ENCODE measurements around the gene BCAS3. TPM values are rescaled to one million over a fixed set of nuclear protein-coding genes. Genes with fewer than 3 reads are reported as not detected.

BCAS3 gene
- total RNA-seq, 1 experiment from 2014 or later, result 8.0 TPM

DNA sequence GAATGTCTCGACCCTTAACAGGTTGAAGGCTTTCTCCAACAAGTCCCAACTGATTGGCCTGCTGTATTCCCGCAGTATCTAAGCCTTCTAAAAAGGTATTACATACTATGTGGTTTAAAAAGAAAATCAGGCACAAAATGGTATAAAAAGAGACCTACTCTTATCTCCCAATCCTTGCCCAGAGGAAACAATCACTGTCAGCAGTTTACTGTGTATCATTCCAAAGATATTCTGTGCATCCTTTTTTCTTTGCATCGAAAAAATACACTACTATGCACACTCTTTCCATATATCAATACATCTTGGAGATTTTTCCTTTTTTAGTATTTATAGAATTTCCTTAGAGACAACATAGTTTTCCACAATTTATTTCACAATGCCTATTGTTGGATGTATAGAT lies 603.2 kb downstream of the BCAS3 start:
- no peak for DNase-seq (ENCODE audit: low read depth)

DNA sequence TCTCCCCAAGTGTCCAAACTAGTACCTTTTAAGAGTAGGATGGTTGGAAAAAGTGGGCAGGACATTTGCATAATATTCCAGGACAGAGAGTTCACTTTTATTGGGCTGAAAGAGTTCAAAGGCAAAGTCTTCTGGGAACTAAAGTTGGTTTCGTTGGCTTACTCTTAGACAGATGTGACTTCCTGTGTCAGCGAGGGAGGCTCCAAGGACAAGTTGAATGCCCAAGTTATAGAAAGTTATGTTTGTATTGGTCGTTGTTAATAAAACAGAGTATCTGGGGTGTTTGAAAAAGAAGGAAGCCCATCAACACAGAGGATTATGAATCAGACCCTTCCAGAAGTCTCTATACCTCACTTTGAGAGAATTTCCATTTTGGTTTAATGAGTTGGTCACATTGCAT lies 604.7 kb downstream of the BCAS3 start:
- DNase-seq (ENCODE audit: low read depth), result no peak

DNA sequence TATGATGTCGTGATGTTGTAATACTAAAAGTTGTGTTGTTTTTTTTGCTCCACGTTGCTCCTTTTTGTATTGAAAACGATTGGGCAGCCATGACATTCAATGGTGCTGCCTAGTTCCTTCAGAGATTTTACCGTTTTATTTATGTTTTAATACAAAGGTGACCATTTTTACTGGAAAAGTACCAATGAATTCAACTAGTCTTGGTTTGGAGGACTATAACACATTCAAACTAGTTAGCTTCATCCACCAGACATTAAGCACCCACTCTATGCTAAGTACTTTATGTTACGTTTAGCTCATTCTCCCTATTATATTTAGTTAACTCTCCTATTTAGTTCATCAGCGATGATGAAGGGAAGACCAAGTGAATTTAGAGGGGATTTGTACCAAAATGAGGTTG lies 605.4 kb downstream of the BCAS3 start:
- no peak for DNase-seq (ENCODE audit: low read depth)

GRCh38 chr17:61284174-61284573 lies 606.5 kb downstream of the BCAS3 start:
- DNase-seq (ENCODE audit: low read depth), result peak; percentile 92

- DNase-seq (ENCODE audit: low read depth), result no peak
Observed at GRCh38 chr17:61284746-61285145, 607.1 kb downstream of the BCAS3 start.

DNA sequence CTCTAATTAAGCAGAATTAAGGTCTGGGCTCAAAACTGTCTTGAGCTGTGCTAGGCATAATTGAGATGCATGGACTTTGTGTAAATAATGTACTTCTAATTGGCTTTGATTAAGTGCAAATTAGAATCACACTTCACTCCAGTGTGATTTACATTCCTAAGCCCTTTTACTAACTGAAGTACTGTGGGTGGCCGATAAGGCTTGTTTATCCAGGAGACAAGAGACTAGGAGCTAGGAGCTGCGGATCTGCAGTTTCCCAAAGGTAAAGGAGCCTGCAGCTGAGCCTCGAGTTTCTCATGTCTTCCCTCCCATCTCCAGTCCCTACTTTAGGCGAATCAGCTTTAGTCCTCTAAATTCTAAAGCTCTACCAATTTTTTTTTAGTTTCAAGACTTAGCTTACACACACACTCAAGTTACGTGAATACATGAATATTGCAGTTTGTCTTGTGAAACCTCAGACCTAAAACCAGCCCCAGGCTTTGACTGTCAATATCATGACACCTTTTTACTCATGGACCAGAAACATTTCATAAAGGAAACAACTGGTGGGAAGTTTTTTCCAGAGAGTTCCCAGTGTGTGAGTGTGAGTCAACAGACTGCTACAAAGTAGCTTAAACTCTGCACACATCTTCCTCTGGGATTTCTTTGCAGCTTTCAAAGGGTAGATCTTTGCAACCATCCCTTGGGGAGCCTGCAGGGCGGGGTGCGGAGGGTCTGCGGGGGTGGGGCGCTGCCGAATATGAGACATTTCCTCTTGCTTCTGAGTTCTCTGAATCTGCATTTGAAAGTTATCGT lies 608.1 kb downstream of the BCAS3 start:
- DNase-seq (ENCODE audit: low read depth), result peak; percentile 51

- no peak for DNase-seq (ENCODE audit: low read depth)
Observed at GRCh38 chr17:61286449-61286848, 608.8 kb downstream of the BCAS3 start.

DNA sequence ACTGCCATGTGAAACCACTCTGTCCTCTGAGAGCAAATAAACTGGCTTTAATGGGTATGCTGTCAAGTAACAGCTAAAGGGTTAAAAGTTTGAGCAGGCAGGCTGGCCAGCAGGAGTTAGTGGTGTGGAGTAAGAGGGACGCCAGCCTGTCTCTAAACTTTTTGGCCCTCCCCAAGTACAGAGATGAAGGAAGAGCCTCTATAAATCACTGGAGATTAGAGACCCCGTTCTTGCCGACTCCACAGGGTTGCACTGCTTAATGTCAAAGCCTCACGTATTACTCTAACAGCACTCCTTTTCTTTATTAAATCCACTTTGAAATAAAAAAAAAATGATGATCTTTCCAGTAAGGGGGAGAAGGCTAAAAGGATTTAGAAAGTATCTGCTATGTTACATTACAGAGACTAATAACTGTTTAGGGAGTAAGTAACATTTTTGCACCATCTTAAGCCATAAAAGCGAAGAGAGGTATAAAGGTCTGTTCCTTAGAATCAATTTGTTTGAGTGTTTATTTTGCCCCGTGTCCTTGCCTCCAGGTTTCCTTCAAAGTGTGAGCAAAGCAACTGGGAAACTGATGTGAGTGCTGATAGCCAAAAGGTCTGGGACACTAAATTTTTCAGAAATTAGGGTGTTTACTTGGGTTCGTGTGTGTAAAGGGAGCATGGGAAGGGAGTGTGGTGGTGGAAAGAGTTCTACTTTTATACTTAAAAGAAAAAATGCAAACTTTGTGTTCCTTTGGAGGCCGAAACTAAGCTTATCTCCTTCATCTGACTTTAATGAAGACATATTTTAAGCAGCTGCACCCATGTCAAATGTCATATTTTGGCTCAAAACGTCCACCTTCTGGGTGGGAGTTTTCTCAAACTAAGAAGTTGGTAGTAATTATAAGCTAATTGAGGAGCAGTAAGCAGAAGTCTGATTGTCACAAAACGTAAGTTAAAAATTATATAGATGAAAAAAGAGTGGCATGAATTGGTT lies 612.0 kb downstream of the BCAS3 start:
- DNase-seq (ENCODE audit: low read depth), result no peak

GRCh38 chr17:61291451-61292285 lies 614.0 kb downstream of the BCAS3 start:
- DNase-seq (ENCODE audit: low read depth), result no peak

DNA sequence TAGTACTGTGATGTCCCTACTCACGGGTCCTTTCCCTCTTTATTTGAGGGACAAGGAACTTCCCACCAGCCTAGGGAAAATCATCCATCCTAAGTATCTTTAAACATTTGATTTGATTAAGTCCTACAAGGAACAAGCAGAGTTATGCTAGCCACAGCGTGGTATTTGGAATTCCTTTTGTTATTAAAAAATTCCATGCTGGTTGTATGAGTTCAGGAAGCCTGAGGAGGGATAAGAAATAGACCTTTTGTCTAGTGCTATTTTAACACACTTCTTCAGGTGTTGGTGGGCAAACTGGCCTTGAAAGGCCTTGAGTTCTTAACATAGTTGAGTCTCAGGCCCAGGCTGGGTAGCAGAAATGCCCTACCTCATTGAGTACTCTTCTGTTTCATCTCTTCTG lies 616.6 kb downstream of the BCAS3 start:
- no peak for DNase-seq (ENCODE audit: low read depth)

DNA sequence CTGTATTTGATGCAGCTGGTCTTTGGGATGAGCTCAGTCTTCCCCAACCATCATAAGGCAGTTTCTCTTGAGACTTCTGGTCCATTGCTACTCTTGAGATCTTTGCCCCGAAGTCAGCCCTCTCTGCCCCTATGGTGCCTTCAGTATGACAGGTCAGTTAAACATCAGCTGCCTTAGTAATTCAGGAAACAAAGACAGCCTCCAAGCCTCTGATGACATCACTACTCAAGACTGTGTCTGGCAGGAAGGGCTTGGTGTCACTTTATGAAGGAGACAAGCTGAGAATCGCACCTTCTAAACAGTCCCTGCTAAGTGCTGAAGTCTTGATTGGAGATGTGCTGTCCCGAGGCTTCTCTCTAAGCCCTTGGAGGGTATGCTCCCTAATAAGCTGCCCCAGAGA lies 617.1 kb downstream of the BCAS3 start:
- DNase-seq (ENCODE audit: low read depth), result peak; percentile 65

DNA sequence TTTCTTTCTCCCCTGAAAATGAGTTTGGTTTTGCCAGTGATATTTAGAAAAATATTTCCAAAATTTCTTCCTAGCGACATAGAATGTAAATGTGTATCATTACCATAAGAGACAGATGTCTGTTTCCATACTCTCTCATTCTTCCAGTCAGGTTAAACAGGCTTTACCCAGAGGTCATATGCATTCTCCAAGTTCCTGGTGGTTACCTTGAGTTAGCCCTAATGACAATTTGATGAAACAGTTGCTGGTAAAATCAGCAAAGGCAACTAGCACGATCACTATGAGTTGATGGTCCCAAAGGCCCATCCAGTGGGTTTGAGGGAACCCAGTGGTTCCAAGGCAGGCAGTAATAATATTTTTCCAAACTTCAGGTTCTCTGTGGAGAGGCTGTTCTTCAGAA lies 618.4 kb downstream of the BCAS3 start:
- DNase-seq (ENCODE audit: low read depth), result no peak

- DNase-seq (ENCODE audit: low read depth), result no peak
Observed at GRCh38 chr17:61299517-61300513, 622.2 kb downstream of the BCAS3 start.

DNA sequence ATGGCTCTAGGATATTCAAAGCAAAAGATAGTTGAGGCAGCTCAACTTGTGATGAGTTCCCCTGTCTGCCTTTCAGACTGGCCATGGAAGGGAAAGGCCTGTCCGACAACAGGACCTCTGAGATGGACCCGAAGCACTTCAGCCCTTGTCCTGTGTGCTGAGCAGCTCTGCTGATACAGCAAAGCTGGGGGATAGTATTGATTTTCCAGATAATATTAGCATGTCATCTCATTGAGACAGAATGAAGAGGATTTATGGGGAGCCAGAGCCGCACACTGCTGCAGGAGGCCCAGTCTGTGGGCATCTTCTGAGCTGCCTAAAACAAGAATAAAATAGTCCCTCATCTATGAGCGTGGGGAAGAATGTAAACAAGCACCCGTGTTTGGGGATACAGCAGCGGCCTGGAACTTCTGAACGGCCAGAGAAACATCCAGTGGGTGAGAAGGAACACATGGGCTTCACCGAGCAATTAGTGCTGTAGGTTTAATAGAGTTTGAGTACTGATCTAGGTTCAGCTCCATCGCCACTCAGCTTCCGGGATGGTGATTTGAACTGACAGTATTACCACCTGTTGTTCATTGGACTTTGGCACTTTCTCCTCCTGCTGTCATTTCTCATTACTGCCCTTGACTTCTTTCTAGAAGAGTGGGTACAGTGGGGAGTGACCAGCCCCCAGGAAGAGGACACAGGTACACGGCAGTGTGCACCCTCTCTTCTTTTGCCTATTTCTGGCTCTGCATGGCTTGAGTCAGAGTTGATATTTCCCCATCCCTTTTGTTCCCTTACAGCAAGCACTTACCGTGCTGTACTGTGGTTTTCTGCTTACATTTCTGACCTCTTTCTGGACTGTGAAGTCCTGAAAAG lies 625.5 kb downstream of the BCAS3 start:
- no peak for DNase-seq (ENCODE audit: low read depth)

- DNase-seq (ENCODE audit: low read depth), result no peak
Observed at GRCh38 chr17:61303817-61304096, 626.1 kb downstream of the BCAS3 start.

- no peak for DNase-seq (ENCODE audit: low read depth)
Observed at GRCh38 chr17:61305024-61305423, 627.4 kb downstream of the BCAS3 start.

DNA sequence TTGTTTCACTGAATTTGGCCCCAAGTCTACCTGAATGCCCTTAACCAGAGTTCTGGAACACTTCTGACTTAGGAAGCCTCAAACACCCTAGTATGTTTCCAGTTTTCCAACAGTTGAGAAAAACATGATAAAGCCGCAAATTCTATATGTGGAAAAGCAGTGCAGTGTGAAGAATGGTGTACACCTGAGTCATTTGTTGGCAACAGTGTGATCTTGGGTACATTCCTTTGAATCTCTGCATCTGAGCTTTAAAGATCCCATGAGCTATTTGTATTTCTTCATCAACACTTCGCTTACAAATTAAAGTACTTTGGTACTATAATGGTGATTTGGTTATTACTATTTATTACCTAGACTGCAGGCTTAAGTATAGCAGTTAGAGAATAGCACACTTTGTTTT lies 628.4 kb downstream of the BCAS3 start:
- no peak for DNase-seq (ENCODE audit: low read depth)

- peak; percentile 77 for DNase-seq (ENCODE audit: low read depth)
Observed at GRCh38 chr17:61307905-61308886, 630.5 kb downstream of the BCAS3 start.

All from HT1080 (cell line).